Body of pancreas (tissue), 4 donors: ENCODE data around the gene TMEM202.
"Not testable (repeated sequence)": the region's sequence is repeated elsewhere in the genome, so short reads cannot be mapped to it uniquely, and the experiment has no call there.

Experiments used
- POLR2A ChIP-seq, 3 donors: fragments of 450-650 bp; IDR thresholded peaks; one replicate each; pipeline ENCODE4 v1.6.1; 2016; ENCODE audit warnings: antibody characterized with exemption in 3 of 3, mild to moderate bottlenecking in 2 of 3
- TF ChIP-seq, protein P1 (sequence below), 7 experiments: fragments of 450-650 bp in 4 of 7; fragments of 200-600 bp in 3 of 7; sonication (generic) in 3 of 7; IDR thresholded peaks; one replicate each; pipeline ENCODE4 v1.5.1; 2016 to 2019; ENCODE audit warnings: antibody characterized with exemption in 7 of 7

- TF ChIP-seq, protein P1, sequence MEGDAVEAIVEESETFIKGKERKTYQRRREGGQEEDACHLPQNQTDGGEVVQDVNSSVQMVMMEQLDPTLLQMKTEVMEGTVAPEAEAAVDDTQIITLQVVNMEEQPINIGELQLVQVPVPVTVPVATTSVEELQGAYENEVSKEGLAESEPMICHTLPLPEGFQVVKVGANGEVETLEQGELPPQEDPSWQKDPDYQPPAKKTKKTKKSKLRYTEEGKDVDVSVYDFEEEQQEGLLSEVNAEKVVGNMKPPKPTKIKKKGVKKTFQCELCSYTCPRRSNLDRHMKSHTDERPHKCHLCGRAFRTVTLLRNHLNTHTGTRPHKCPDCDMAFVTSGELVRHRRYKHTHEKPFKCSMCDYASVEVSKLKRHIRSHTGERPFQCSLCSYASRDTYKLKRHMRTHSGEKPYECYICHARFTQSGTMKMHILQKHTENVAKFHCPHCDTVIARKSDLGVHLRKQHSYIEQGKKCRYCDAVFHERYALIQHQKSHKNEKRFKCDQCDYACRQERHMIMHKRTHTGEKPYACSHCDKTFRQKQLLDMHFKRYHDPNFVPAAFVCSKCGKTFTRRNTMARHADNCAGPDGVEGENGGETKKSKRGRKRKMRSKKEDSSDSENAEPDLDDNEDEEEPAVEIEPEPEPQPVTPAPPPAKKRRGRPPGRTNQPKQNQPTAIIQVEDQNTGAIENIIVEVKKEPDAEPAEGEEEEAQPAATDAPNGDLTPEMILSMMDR (IDR thresholded peaks at IDR 0.05): not testable (repeated sequence)
- not testable (repeated sequence) for TF ChIP-seq POLR2A (IDR thresholded peaks at IDR 0.05)
Measured at GRCh38 chr15:72413337-72413736, 15.2 kb downstream of the TMEM202 start.
